AG04449 (cell line): Measurements from ENCODE around the gene HDAC6.

Source experiments
- CTCF ChIA-PET: fragments of 350-600 bp; formaldehyde crosslinking; extraction: SDS; loops from one replicate; lab custom pipeline; 2021; ENCODE audit warnings: antibody characterized with exemption; lab: Yijun Ruan, JAX
- POLR2A ChIA-PET: fragments of 400-600, 350-600 bp; formaldehyde crosslinking; extraction: SDS; loops from one replicate; lab custom pipeline; 2020; ENCODE audit warnings: antibody characterized with exemption, inconsistent platforms; lab: Yijun Ruan, JAX
- DNase-seq: peaks from one replicate; pipeline ENCODE4 v3.0.0-alpha.2; 2010; ENCODE audit warnings: low read depth, low spot score
- H3K4me3 ChIP-seq: 2 replicates; pipeline ENCODE4 v1.5.1; 2011; ENCODE audit warnings: low read depth, mild to moderate bottlenecking, control low read depth, low read length
- CTCF ChIP-seq: IDR thresholded peaks from one replicate; pipeline ENCODE4 v1.5.1; 2011; ENCODE audit warnings: mild to moderate bottlenecking, moderate library complexity, low read length, control low read depth, inconsistent platforms; ENCODE audit not compliant: insufficient read depth; ENCODE audit errors: missing control alignments

Gene HDAC6

GRCh38 chrX:48770296-48770695 is 31.6 kb upstream of the HDAC6 start:
- no peak for DNase-seq
- no peak for TF ChIP-seq CTCF
- no peak overlapping the region for H3K4me3 ChIP-seq
- POLR2A ChIA-PET, result no interaction called here
- CTCF ChIA-PET, result no interaction called here

GRCh38 chrX:48772602-48773001 is 29.3 kb upstream of the HDAC6 start:
- CTCF ChIA-PET, result no interaction called here

GRCh38 chrX:48776818-48777439 is 24.9 kb upstream of the HDAC6 start:
- no peak for DNase-seq
- POLR2A ChIA-PET, result no interaction called here
- H3K4me3 ChIP-seq, result no peak overlapping the region
- CTCF ChIA-PET, result no interaction called here
- no peak for TF ChIP-seq CTCF

More at GRCh38 chrX:48772602-48773001, 29.3 kb upstream of the HDAC6 start:
- H3K4me3 ChIP-seq, result no peak overlapping the region
- no peak for DNase-seq
- TF ChIP-seq CTCF, result no peak
- POLR2A ChIA-PET, result no interaction called here

- CTCF ChIA-PET, result no interaction called here
- POLR2A ChIA-PET, result no interaction called here
- no peak for TF ChIP-seq CTCF
- no peak overlapping the region for H3K4me3 ChIP-seq
- no peak for DNase-seq
These were observed 22.5 kb upstream of the HDAC6 start for GRCh38 chrX:48779399-48779798.

GRCh38 chrX:48781705-48782104 is 20.2 kb upstream of the HDAC6 start:
- TF ChIP-seq CTCF, result no peak
- no peak overlapping the region for H3K4me3 ChIP-seq
- ChIA-PET POLR2A (no interaction called here), CTCF (no interaction called here)
- no peak for DNase-seq

GRCh38 chrX:48782216-48782615 is 19.7 kb upstream of the HDAC6 start:
- ChIA-PET CTCF (no interaction called here), POLR2A (no interaction called here)
- H3K4me3 ChIP-seq, result no peak overlapping the region
- no peak for DNase-seq
- no peak for TF ChIP-seq CTCF
